ENCODE data around the gene DNAH17.

- TF ChIP-seq CTCF (IDR thresholded peaks at IDR 0.05) (no peak), REST (IDR thresholded peaks at IDR 0.05; ENCODE audit: insufficient read depth in 1 of 2, low read depth in 2 of 2, low read length in 1 of 2) (no peak), POLR2AphosphoS5 (IDR thresholded peaks at IDR 0.05; ENCODE audit: low read depth, low read length) (no peak)
These were observed 28.2 kb upstream of the DNAH17 start for GRCh38 chr17:78605429-78605828.
